ENCODE measurements around the gene ABHD11.

ABHD11 gene

GRCh38 chr7:73707045-73707631 lies 31.5 kb downstream of the ABHD11 start:
- Histone ChIP-seq H3K4me1 (ENCODE audit: control insufficient read depth, insufficient read depth, low read length, unreplicated experiment) (peaks cover 66% of the 10 kb centered on the region), H3K79me2 (ENCODE audit: control insufficient read depth, insufficient read depth, low read length, unreplicated experiment) (peaks cover 58% of the 10 kb centered on the region), H3K27me3 (ENCODE audit: insufficient read depth, low read length) (no peaks in the 10 kb centered on the region), H2AFZ (ENCODE audit: low read length, unreplicated experiment) (no peak overlapping the region), H3K27ac (ENCODE audit: low read depth, low read length) (peak overlapping the region; percentile 59), H3K36me3 (ENCODE audit: insufficient read depth, low read length) (peaks cover 22% of the 10 kb centered on the region; the same call in 1 of the 2 replicates), H3K4me3 (ENCODE audit: low read depth, low read length) (no peak overlapping the region)

GRCh38 chr7:73706126-73707044 lies 32.2 kb downstream of the ABHD11 start:
- Histone ChIP-seq H3K79me2 (ENCODE audit: control insufficient read depth, insufficient read depth, low read length, unreplicated experiment) (peaks cover 50% of the 10 kb centered on the region), H2AFZ (ENCODE audit: low read length, unreplicated experiment) (no peak overlapping the region), H3K36me3 (ENCODE audit: insufficient read depth, low read length) (peaks cover 24% of the 10 kb centered on the region; the same call in 1 of the 2 replicates), H3K27me3 (ENCODE audit: insufficient read depth, low read length) (no peaks in the 10 kb centered on the region), H3K27ac (ENCODE audit: low read depth, low read length) (peak overlapping the region; percentile 59), H3K4me1 (ENCODE audit: control insufficient read depth, insufficient read depth, low read length, unreplicated experiment) (peaks cover 58% of the 10 kb centered on the region), H3K4me3 (ENCODE audit: low read depth, low read length) (no peak overlapping the region)

GRCh38 chr7:73705551-73705920 lies 33.1 kb downstream of the ABHD11 start:
- Histone ChIP-seq H2AFZ (ENCODE audit: low read length, unreplicated experiment) (no peak overlapping the region), H3K36me3 (ENCODE audit: insufficient read depth, low read length) (peaks cover 19% of the 10 kb centered on the region; the same call in 1 of the 2 replicates), H3K4me1 (ENCODE audit: control insufficient read depth, insufficient read depth, low read length, unreplicated experiment) (peaks cover 51% of the 10 kb centered on the region), H3K27ac (ENCODE audit: low read depth, low read length) (peak overlapping the region; percentile 59), H3K4me3 (ENCODE audit: low read depth, low read length) (no peak overlapping the region), H3K27me3 (ENCODE audit: insufficient read depth, low read length) (no peaks in the 10 kb centered on the region), H3K79me2 (ENCODE audit: control insufficient read depth, insufficient read depth, low read length, unreplicated experiment) (peaks cover 42% of the 10 kb centered on the region)

- no peaks in the 10 kb centered on the region for H3K27me3 ChIP-seq (ENCODE audit: insufficient read depth, low read length)
Measured at GRCh38 chr7:73704640-73705550, 33.7 kb downstream of the ABHD11 start.

GRCh38 chr7:73703757-73704639 lies 34.6 kb downstream of the ABHD11 start:
- Histone ChIP-seq H3K36me3 (ENCODE audit: insufficient read depth, low read length) (peaks cover 23% of the 10 kb centered on the region; the same call in 1 of the 2 replicates), H3K79me2 (ENCODE audit: control insufficient read depth, insufficient read depth, low read length, unreplicated experiment) (peaks cover 28% of the 10 kb centered on the region), H3K27me3 (ENCODE audit: insufficient read depth, low read length) (no peaks in the 10 kb centered on the region), H2AFZ (ENCODE audit: low read length, unreplicated experiment) (no peak overlapping the region), H3K27ac (ENCODE audit: low read depth, low read length) (peak overlapping the region; percentile 14; the same call in 1 of the 2 replicates), H3K4me3 (ENCODE audit: low read depth, low read length) (no peak overlapping the region), H3K4me1 (ENCODE audit: control insufficient read depth, insufficient read depth, low read length, unreplicated experiment) (peaks cover 46% of the 10 kb centered on the region)

More at GRCh38 chr7:73704640-73705550, 33.7 kb downstream of the ABHD11 start:
- Histone ChIP-seq H3K4me3 (ENCODE audit: low read depth, low read length) (no peak overlapping the region), H3K4me1 (ENCODE audit: control insufficient read depth, insufficient read depth, low read length, unreplicated experiment) (peaks cover 51% of the 10 kb centered on the region), H3K79me2 (ENCODE audit: control insufficient read depth, insufficient read depth, low read length, unreplicated experiment) (peaks cover 37% of the 10 kb centered on the region), H3K36me3 (ENCODE audit: insufficient read depth, low read length) (peaks cover 23% of the 10 kb centered on the region; the same call in 1 of the 2 replicates), H2AFZ (ENCODE audit: low read length, unreplicated experiment) (no peak overlapping the region), H3K27ac (ENCODE audit: low read depth, low read length) (peak overlapping the region; percentile 59)

- Histone ChIP-seq H3K27me3 (ENCODE audit: insufficient read depth, low read length) (no peaks in the 10 kb centered on the region), H3K4me3 (ENCODE audit: low read depth, low read length) (no peak overlapping the region), H3K4me1 (ENCODE audit: control insufficient read depth, insufficient read depth, low read length, unreplicated experiment) (peaks cover 38% of the 10 kb centered on the region), H3K36me3 (ENCODE audit: insufficient read depth, low read length) (peaks cover 22% of the 10 kb centered on the region; the same call in 1 of the 2 replicates), H3K27ac (ENCODE audit: low read depth, low read length) (no peak overlapping the region), H3K79me2 (ENCODE audit: control insufficient read depth, insufficient read depth, low read length, unreplicated experiment) (peaks cover 20% of the 10 kb centered on the region), H2AFZ (ENCODE audit: low read length, unreplicated experiment) (no peak overlapping the region)
Measured at GRCh38 chr7:73703225-73703624, 35.4 kb downstream of the ABHD11 start.

GRCh38 chr7:73702665-73703064 lies 35.9 kb downstream of the ABHD11 start:
- Histone ChIP-seq H3K27ac (ENCODE audit: low read depth, low read length) (no peak overlapping the region), H3K4me1 (ENCODE audit: control insufficient read depth, insufficient read depth, low read length, unreplicated experiment) (peaks cover 36% of the 10 kb centered on the region), H3K36me3 (ENCODE audit: insufficient read depth, low read length) (peaks cover 22% of the 10 kb centered on the region; the same call in 1 of the 2 replicates), H2AFZ (ENCODE audit: low read length, unreplicated experiment) (no peak overlapping the region), H3K4me3 (ENCODE audit: low read depth, low read length) (no peak overlapping the region), H3K79me2 (ENCODE audit: control insufficient read depth, insufficient read depth, low read length, unreplicated experiment) (peaks cover 19% of the 10 kb centered on the region), H3K27me3 (ENCODE audit: insufficient read depth, low read length) (no peaks in the 10 kb centered on the region)

GRCh38 chr7:73702226-73702625 lies 36.4 kb downstream of the ABHD11 start:
- peaks cover 18% of the 10 kb centered on the region for H3K79me2 ChIP-seq (ENCODE audit: control insufficient read depth, insufficient read depth, low read length, unreplicated experiment)
- no peak overlapping the region for H2AFZ ChIP-seq (ENCODE audit: low read length, unreplicated experiment)
- H3K4me1 ChIP-seq (ENCODE audit: control insufficient read depth, insufficient read depth, low read length, unreplicated experiment), result peaks cover 33% of the 10 kb centered on the region
- H3K36me3 ChIP-seq (ENCODE audit: insufficient read depth, low read length), result peaks cover 22% of the 10 kb centered on the region; the same call in 1 of the 2 replicates
- H3K4me3 ChIP-seq (ENCODE audit: low read depth, low read length), result no peak overlapping the region
- H3K27me3 ChIP-seq (ENCODE audit: insufficient read depth, low read length), result no peaks in the 10 kb centered on the region
- H3K27ac ChIP-seq (ENCODE audit: low read depth, low read length), result no peak overlapping the region

- Histone ChIP-seq H3K27me3 (ENCODE audit: insufficient read depth, low read length) (no peaks in the 10 kb centered on the region), H3K79me2 (ENCODE audit: control insufficient read depth, insufficient read depth, low read length, unreplicated experiment) (peaks cover 11% of the 10 kb centered on the region), H3K27ac (ENCODE audit: low read depth, low read length) (no peak overlapping the region), H2AFZ (ENCODE audit: low read length, unreplicated experiment) (no peak overlapping the region), H3K36me3 (ENCODE audit: insufficient read depth, low read length) (peaks cover 22% of the 10 kb centered on the region; the same call in 1 of the 2 replicates), H3K4me1 (ENCODE audit: control insufficient read depth, insufficient read depth, low read length, unreplicated experiment) (peaks cover 25% of the 10 kb centered on the region), H3K4me3 (ENCODE audit: low read depth, low read length) (no peak overlapping the region)
Measured at GRCh38 chr7:73701357-73701995, 37.1 kb downstream of the ABHD11 start.
